Measurements from ENCODE around the gene AUTS2.

GRCh38 chr7:69596056-69596455 lies 2.2 kb upstream of the AUTS2 start:
- TF ChIP-seq CTCF (IDR thresholded peaks at IDR 0.05) (no peak), POLR2A (IDR thresholded peaks at IDR 0.05) (no peak)
